ENCODE measurements around the gene MFF. TPM values are rescaled to one million over a fixed set of nuclear protein-coding genes. Genes with fewer than 3 reads are reported as not detected.

Gene MFF
- total RNA-seq, 1 experiment from 2014 or later, result 83.3 TPM

DNA sequence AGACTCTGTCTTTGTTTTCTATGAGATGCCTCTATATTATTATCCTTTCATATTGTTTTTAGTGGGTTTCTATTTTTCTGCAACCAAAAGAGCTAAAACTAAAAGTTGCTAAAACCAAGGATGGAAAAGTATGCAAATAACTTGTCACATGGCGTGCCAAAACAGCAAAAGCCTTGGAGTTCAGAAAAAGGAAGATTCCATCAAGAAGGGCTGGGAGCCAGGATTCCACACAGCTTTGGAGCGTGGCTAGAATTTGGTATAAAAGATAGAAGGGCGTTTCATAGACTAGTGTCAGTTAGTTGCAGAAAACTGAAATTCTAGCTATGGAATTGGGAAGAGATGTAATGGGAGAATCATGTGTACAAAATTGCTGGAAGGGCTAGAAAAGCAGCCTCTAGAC is 58.6 kb downstream of the MFF start:
- H3K4ac ChIP-seq (ENCODE audit: low read depth, low read length), result no peak overlapping the region
- H2BK120ac ChIP-seq (ENCODE audit: low read depth, low read length, poor library complexity, severe bottlenecking), result no peak overlapping the region
- H3K9me3 Mint-ChIP-seq, result no peaks in the 10 kb centered on the region
- H3K23me2 ChIP-seq (ENCODE audit: insufficient read length, low read depth, low read length, poor library complexity, severe bottlenecking), result no peaks in the 10 kb centered on the region
- no peak overlapping the region for H3K56ac ChIP-seq (ENCODE audit: insufficient read length, low read depth, low read length)
- WGBS (ENCODE audit: extremely low coverage, insufficient read length, low lambda C conversion rate), result no CpG with 5 or more reads among the region's 3 CpGs
- H2BK5ac ChIP-seq (ENCODE audit: insufficient read length, low read length), result no peak overlapping the region
- H3K27me3 ChIP-seq (ENCODE audit: insufficient read depth, low read length), result no peaks in the 10 kb centered on the region
- H2BK20ac ChIP-seq (ENCODE audit: low read depth, low read length, poor library complexity, severe bottlenecking), result no peak overlapping the region
- H3K27ac ChIP-seq (ENCODE audit: insufficient read length, low read depth, low read length), result no peak overlapping the region
- no peak overlapping the region for H2BK12ac ChIP-seq (ENCODE audit: insufficient read length, low read depth, low read length)
- H3K27ac Mint-ChIP-seq, result no peak overlapping the region; a peak in 1 of 7 replicates
- TF ChIP-seq CTCF (conservative IDR thresholded peaks at IDR 0.05), result no peak
- H3K27me3 Mint-ChIP-seq (ENCODE audit: low read depth), result no peaks in the 10 kb centered on the region; the same call in 1 of the 2 replicates
- no peak overlapping the region for H3K4me3 Mint-ChIP-seq
- no peaks in the 10 kb centered on the region for H3K36me3 Mint-ChIP-seq (ENCODE audit: insufficient read depth in 1 of 3, low read depth in 3 of 3)
- no peak overlapping the region for H2AFZ ChIP-seq (ENCODE audit: low read length)
- no peak overlapping the region for H3K4me2 ChIP-seq (ENCODE audit: insufficient read depth, insufficient read length, low read length)
- H3K23ac ChIP-seq (ENCODE audit: insufficient read length, low read depth, low read length), result no peak overlapping the region
- H4K91ac ChIP-seq (ENCODE audit: insufficient read length, low read depth, low read length), result no peak overlapping the region
- no peak overlapping the region for H3K14ac ChIP-seq (ENCODE audit: insufficient read depth, low read length)
- no peak overlapping the region for H2AK5ac ChIP-seq (ENCODE audit: insufficient read length, low read length)
- no peaks in the 10 kb centered on the region for H4K20me1 ChIP-seq (ENCODE audit: control insufficient read depth, insufficient read depth, insufficient read length)
- no peak overlapping the region for H4K5ac ChIP-seq (ENCODE audit: insufficient read length, low read depth, low read length)
- no peaks in the 10 kb centered on the region for H3K79me2 ChIP-seq (ENCODE audit: insufficient read depth, low read length)
- DNase-seq, result no peak
- no peak overlapping the region for H3T11ph ChIP-seq (ENCODE audit: low read length)
- no peaks in the 10 kb centered on the region for H3K79me1 ChIP-seq (ENCODE audit: insufficient read depth, low read depth, low read length, poor library complexity, severe bottlenecking)
- H3K18ac ChIP-seq (ENCODE audit: insufficient read length, low read depth, low read length), result no peak overlapping the region
- no peak overlapping the region for H3K9ac ChIP-seq (ENCODE audit: extremely low read depth, insufficient read length, low read length)
- H3K9me3 ChIP-seq (ENCODE audit: control insufficient read depth, low read depth, low read length), result no peaks in the 10 kb centered on the region
- H3K4me1 ChIP-seq (ENCODE audit: insufficient read depth, low read length), result no peaks in the 10 kb centered on the region
- H4K8ac ChIP-seq (replicated peaks; ENCODE audit: insufficient read length, low read depth, low read length), result no peak overlapping the region
- H2BK15ac ChIP-seq (ENCODE audit: low read depth, low read length), result no peak overlapping the region
- no peaks in the 10 kb centered on the region for H3K4me1 Mint-ChIP-seq
